Kasumi-1 (cell line): Measurements from ENCODE around the gene ADSS1.

ENCODE experiments used
- DNase-seq, 2 experiments: peaks; one replicate each; lab custom pipeline; 2025; lab: John Stamatoyannopoulos, UW

Gene ADSS1

GRCh38 chr14:104769324-104770071 is 45.5 kb downstream of the ADSS1 start:
- no peak for DNase-seq

GRCh38 chr14:104770072-104770579 is 46.1 kb downstream of the ADSS1 start:
- DNase-seq: no peak

- DNase-seq: no peak
Observed at GRCh38 chr14:104770851-104771272, 46.8 kb downstream of the ADSS1 start.

- DNase-seq: no peak
Observed at GRCh38 chr14:104771374-104771773, 47.3 kb downstream of the ADSS1 start.

- no peak for DNase-seq
Observed at GRCh38 chr14:104771918-104772706, 48.1 kb downstream of the ADSS1 start.

- no peak for DNase-seq
Observed at GRCh38 chr14:104772707-104773504, 48.9 kb downstream of the ADSS1 start.

- DNase-seq: no peak
Observed at GRCh38 chr14:104773505-104774452, 49.8 kb downstream of the ADSS1 start.

- DNase-seq: no peak
Observed at GRCh38 chr14:104774453-104775072, 50.5 kb downstream of the ADSS1 start.

- no peak for DNase-seq
Observed at GRCh38 chr14:104775073-104775489, 51.1 kb downstream of the ADSS1 start.

- no peak for DNase-seq
Observed at GRCh38 chr14:104776481-104776880, 52.5 kb downstream of the ADSS1 start.

GRCh38 chr14:104776961-104777807 is 53.2 kb downstream of the ADSS1 start:
- DNase-seq: no peak

GRCh38 chr14:104777808-104778249 is 53.8 kb downstream of the ADSS1 start:
- no peak for DNase-seq

GRCh38 chr14:104778694-104779331 is 54.8 kb downstream of the ADSS1 start:
- no peak for DNase-seq

- DNase-seq: no peak
Observed at GRCh38 chr14:104779776-104780512, 55.9 kb downstream of the ADSS1 start.

GRCh38 chr14:104780513-104781030 is 56.5 kb downstream of the ADSS1 start:
- no peak for DNase-seq

- no peak for DNase-seq
Observed at GRCh38 chr14:104781271-104782077, 57.4 kb downstream of the ADSS1 start.

- DNase-seq: no peak
Observed at GRCh38 chr14:104782086-104782807, 58.2 kb downstream of the ADSS1 start.
